ENCODE measurements around the gene AKNA. TPM values are rescaled to one million over a fixed set of nuclear protein-coding genes. Genes with fewer than 3 reads are reported as not detected.

Gene AKNA
- total RNA-seq, 2 donors from 2014 or later: 332 to 469 TPM

DNA sequence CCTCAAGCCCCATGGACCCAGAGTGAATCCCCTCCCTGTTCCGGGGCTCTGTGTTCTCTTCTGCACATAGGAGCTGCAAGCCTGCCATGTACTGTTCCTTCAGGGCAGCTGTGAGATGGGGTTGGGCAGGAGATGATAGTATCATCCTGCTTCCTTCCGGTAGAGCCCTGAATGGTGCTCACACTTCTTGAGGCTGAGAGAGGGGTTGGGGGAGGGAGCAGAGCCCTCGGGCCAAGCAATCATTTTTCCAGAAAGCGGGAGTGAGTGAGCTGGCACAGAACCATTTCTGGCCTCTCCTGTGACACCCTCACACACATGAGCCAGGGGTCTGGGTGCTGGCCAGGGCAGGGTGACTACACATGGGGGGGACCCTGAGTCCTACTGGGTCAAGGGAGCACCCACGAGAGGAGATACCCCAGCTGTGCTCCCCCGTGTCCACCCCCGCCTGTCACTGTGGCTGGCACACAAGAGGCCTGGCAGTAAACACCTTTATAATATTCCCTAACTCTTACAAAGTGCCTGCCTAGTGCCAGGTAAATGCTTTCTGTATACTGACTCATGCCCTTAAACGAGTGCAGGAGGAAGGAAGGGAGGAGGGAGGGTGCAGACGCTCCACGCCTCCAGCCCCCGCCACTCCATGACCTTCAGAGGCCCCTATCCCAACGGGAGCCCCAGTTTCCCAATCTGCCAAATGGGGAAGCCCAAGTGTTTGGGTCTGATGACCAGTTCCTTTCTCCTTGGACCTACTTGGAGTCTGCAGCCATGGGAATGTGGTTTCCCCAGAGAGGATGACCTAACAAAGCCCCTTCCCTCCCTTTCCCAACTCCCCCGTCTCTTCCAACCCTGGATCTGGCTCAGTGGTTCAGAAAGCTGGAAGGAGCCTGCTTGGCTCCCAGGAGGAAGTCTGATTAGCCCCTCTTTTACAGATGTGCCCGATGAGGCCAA is 15.5 kb downstream of the AKNA start:
- H3K27me3 Mint-ChIP-seq: no peaks in the 10 kb centered on the region
- no peaks in the 10 kb centered on the region for H3K9me3 Mint-ChIP-seq
- peaks cover 24% of the 10 kb centered on the region for H3K36me3 Mint-ChIP-seq
- H3K27ac Mint-ChIP-seq: peak overlapping the region; percentile 77 to 82
- peaks cover 66 to 78% of the 10 kb centered on the region in 2 donors for H3K4me1 Mint-ChIP-seq (ENCODE audit: low read depth in 2 of 2)
- H3K4me3 Mint-ChIP-seq: peak overlapping the region; percentile 84
- peak; percentile 48 to 66 for ATAC-seq
- DNase-seq (ENCODE audit: low spot score): no peak

DNA sequence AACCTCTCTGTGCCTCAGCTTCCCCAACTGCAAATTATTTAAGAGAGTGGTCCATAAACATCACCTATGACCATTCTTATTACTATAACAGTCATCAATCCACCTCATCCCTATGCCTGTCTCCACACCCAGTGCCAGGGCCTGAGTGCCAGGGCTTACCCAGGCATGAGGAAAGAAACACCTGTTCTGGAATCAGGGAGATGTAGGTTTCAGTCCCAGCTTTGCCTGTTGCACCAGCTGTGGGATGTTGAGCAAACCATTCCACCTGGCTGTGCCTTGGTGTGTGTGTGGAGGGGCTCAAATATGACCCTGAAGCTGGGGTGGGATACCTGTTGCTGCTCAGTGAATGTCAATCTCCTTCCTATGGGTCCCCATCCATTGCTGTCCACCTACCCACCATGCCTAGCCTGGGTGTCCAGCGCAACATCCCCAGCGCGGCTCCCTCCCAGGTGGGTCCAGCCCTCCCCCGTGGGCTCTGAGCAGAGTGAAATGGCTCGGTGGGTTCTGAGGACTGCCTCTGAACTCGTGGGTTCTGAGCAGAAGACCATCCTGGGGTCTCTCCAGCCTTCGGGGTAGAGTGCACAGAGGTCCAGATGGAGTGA is 16.3 kb downstream of the AKNA start:
- ATAC-seq: no peak
- Mint-ChIP-seq H3K4me1 (ENCODE audit: low read depth in 2 of 2) (peaks cover 66 to 80% of the 10 kb centered on the region in 2 donors), H3K4me3 (peak overlapping the region; percentile 84), H3K36me3 (peaks cover 32% of the 10 kb centered on the region), H3K9me3 (no peaks in the 10 kb centered on the region), H3K27ac (peak overlapping the region; percentile 77 to 82), H3K27me3 (no peaks in the 10 kb centered on the region)
- no peak for DNase-seq (ENCODE audit: low spot score)

DNA sequence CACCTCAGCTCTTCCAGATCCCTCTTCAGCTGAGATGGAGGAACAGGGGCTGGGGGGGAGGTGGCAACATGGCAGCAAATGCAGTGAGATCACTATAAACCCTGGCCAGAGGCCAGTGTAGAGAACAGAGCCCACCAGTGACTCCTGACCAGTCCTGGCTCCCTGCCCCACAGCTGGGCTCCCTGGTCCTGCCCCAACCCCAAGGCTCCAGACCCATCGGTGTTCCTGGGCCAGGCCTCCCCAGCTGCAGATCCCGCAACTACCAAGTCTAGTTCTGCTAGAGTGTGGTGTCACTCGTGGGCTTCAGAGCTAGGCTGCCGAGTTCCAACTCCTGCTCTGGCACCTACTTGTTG is 16.8 kb downstream of the AKNA start:
- Mint-ChIP-seq H3K36me3 (peaks cover 37% of the 10 kb centered on the region), H3K9me3 (no peaks in the 10 kb centered on the region), H3K4me1 (ENCODE audit: low read depth in 2 of 2) (peaks cover 68 to 84% of the 10 kb centered on the region in 2 donors), H3K27ac (peak overlapping the region; percentile 77 to 82), H3K27me3 (no peaks in the 10 kb centered on the region), H3K4me3 (peak overlapping the region; percentile 84)
- DNase-seq (ENCODE audit: low spot score) (no peak), ATAC-seq (no peak)

- H3K27me3 Mint-ChIP-seq: no peaks in the 10 kb centered on the region
- no peak for ATAC-seq
- no peaks in the 10 kb centered on the region for H3K9me3 Mint-ChIP-seq
- no peak for DNase-seq (ENCODE audit: low spot score)
- H3K4me3 Mint-ChIP-seq: peak overlapping the region; percentile 84
- peaks cover 67 to 83% of the 10 kb centered on the region in 2 donors for H3K4me1 Mint-ChIP-seq (ENCODE audit: low read depth in 2 of 2)
- H3K27ac Mint-ChIP-seq: peak overlapping the region; percentile 77 to 82
- peaks cover 34% of the 10 kb centered on the region for H3K36me3 Mint-ChIP-seq
Observed at GRCh38 chr9:114370251-114370967, 17.4 kb downstream of the AKNA start.

DNA sequence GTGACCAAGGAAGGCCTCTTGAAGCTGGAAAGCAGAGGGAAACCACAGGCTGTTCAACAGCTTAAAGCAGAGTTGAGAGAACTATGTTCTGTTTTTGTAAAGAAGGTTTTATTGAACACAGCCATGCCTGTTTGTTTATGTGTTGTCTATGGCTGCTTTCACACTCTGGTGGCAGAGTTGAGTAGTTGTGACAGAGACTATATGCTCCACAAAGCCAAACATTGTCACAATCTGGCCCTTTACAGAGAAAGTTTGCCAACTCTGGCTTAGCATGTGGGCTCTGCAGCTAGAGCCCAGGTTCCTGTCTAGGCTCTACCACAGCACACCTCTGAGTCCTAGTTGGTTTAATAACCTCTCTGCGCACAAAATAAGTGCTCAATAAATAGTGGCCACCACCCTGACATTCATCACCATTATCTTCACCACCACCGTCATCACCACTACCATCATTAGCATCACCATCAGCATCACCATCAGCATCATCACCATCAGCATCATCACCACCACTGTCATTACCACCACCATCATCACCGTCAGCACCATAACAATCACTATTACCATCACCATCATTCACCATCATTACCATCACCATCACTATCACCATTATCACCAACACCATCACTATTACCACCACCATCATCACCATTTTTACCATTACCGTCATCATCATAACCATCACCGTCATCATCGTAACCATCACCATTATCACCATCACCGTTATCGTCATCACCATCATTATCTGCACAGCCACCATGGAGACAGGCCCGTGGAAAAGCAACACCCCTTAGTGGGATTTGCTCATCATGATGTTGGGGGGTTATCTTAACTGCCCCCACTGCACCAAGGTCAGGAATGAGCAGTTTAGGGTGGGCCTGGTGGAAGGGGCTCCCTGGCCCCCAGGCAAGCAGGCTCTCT is 18.3 kb downstream of the AKNA start:
- Mint-ChIP-seq H3K9me3 (no peaks in the 10 kb centered on the region), H3K4me1 (ENCODE audit: low read depth in 2 of 2) (peaks cover 62 to 81% of the 10 kb centered on the region in 2 donors), H3K4me3 (peak overlapping the region; percentile 69), H3K36me3 (peaks cover 30% of the 10 kb centered on the region), H3K27me3 (no peaks in the 10 kb centered on the region), H3K27ac (peak overlapping the region; percentile 77 to 82)
- ATAC-seq: peak in 1 of 2 donors; percentile 3
- no peak for DNase-seq (ENCODE audit: low spot score)

DNA sequence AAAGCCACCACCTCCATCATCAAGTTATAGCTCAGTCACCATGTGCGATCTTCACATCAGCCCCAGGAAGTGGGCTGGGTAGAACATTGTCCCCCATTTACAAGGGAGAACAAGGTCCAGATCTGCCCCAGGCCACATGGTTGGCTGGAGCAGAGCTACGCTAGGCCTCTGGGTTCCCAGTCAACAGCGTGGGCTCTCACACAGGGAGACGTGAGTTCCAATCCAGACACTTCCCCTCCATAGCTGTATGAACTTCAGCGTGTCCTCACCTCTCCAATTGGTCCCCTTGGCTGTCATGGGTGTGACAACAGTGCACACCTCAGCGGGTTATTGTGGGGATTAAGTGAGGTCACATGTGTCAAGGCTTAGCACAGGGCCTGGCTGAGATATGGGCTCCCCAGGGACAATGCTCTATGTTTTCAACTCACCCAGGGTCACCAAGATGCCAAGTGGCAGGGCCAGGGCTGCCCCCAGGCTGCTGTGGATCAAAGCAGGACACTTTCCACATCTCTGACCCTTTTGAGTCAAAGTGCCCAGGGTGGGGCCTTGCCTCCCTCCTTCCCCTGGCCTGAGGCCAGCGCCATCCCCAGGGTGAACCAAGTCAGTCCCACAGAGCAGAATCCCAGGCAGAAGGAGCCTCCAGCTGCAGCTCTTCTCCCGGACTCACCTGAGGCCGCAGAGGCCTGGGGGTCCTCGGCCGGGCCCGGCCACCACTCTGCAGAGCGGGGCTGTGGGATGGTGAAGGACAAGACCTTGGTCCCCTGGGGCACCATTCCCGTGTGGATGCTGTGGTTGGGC is 19.8 kb downstream of the AKNA start:
- DNase-seq (ENCODE audit: low spot score): no peak
- no peaks in the 10 kb centered on the region for H3K27me3 Mint-ChIP-seq

GRCh38 chr9:114367366-114367765 is 20.4 kb downstream of the AKNA start:
- H3K4me3 Mint-ChIP-seq: peak overlapping the region; percentile 85
- peaks cover 37% of the 10 kb centered on the region for H3K36me3 Mint-ChIP-seq
- peak overlapping the region; percentile 77 to 82 for H3K27ac Mint-ChIP-seq
- DNase-seq (ENCODE audit: low spot score) (no peak), ATAC-seq (no peak)
- no peaks in the 10 kb centered on the region for H3K27me3 Mint-ChIP-seq
- peaks cover 66 to 80% of the 10 kb centered on the region in 2 donors for H3K4me1 Mint-ChIP-seq (ENCODE audit: low read depth in 2 of 2)
- H3K9me3 Mint-ChIP-seq: no peaks in the 10 kb centered on the region

More for the DNA sequence above, 19.8 kb downstream of the AKNA start:
- peaks cover 37% of the 10 kb centered on the region for H3K36me3 Mint-ChIP-seq
- peak overlapping the region; percentile 77 to 82 for H3K27ac Mint-ChIP-seq
- H3K4me3 Mint-ChIP-seq: peak overlapping the region; percentile 85
- H3K9me3 Mint-ChIP-seq: no peaks in the 10 kb centered on the region
- peak in 1 of 2 donors; percentile 45 for ATAC-seq
- H3K4me1 Mint-ChIP-seq (ENCODE audit: low read depth in 2 of 2): peaks cover 65 to 83% of the 10 kb centered on the region in 2 donors

DNA sequence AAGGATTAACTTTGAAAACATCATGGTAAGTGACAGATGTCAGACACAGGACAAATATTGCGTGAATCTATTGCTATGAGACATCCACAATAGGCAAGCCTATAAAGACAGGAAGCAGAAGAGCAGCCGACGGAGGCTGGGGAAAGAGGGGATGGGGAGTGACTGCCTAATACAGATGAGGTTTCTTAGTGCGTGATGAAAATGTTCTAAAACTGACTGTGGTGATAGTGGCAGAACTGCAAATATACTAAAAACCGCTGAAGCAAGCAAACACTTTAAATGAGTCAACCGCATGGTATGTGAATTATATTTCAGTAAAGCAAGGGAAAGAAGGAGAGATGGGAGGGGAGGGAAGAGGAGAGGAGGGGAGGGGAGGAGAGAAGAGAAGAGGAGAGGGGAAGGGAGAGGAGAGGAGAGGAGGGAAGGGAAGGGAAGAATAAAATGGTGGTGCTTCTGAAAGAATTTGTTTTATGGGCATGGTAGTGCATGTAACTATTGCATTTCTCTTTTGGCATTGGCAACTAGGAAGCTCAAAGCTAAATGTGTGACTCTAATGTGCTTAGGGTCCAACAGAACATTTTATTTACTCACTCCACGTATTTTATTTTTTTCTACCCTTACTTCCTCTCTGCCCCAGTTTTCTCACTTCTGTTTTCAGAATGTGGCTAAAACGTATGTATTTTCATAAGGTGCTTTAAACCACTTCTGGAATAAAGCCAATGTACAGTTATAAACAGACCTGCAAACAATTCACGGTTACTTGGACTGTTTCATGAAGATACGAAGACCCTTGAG is 21.3 kb downstream of the AKNA start:
- Mint-ChIP-seq H3K27ac (peak overlapping the region; percentile 77 to 82), H3K27me3 (no peaks in the 10 kb centered on the region), H3K36me3 (peaks cover 37% of the 10 kb centered on the region), H3K4me1 (ENCODE audit: low read depth in 2 of 2) (peaks cover 61 to 72% of the 10 kb centered on the region in 2 donors), H3K9me3 (no peaks in the 10 kb centered on the region), H3K4me3 (peak overlapping the region; percentile 85)
- DNase-seq (ENCODE audit: low spot score) (peak; percentile 78), ATAC-seq (peak; percentile 76 to 79)

DNA sequence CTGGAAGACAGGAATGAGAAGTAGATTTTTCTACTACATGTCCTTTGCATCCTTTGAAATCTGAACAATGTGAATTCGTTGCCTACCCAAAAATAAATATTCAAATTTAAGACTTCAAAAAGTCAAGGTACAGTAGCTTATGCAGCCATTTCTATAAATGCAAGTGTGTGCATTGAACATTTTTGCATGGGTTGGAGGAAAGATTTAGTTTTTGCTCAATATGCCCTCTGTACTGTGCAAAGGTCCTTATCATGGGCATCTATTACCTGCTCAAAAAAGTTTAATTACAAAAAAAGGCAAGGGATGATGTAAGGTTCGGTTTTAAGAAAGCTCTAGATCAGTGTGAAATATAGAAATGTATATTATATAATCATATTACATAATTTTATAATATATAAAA is 22.6 kb downstream of the AKNA start:
- peaks cover 70 to 78% of the 10 kb centered on the region in 2 donors for H3K4me1 Mint-ChIP-seq (ENCODE audit: low read depth in 2 of 2)
- no peaks in the 10 kb centered on the region for H3K9me3 Mint-ChIP-seq
- no peak for DNase-seq (ENCODE audit: low spot score)
- H3K27me3 Mint-ChIP-seq: no peaks in the 10 kb centered on the region
- peak overlapping the region; percentile 82 to 97 for H3K27ac Mint-ChIP-seq
- peaks cover 51% of the 10 kb centered on the region for H3K36me3 Mint-ChIP-seq
- no peak overlapping the region for H3K4me3 Mint-ChIP-seq
- ATAC-seq: no peak

- peaks cover 71% of the 10 kb centered on the region in 2 donors for H3K4me1 Mint-ChIP-seq (ENCODE audit: low read depth in 2 of 2)
- peak overlapping the region; percentile 82 to 97 for H3K27ac Mint-ChIP-seq
- ATAC-seq (peak; percentile 62 to 78), DNase-seq (ENCODE audit: low spot score) (no peak)
- H3K4me3 Mint-ChIP-seq: peak overlapping the region; percentile 78
- no peaks in the 10 kb centered on the region for H3K27me3 Mint-ChIP-seq
- no peaks in the 10 kb centered on the region for H3K9me3 Mint-ChIP-seq
- peaks cover 47% of the 10 kb centered on the region for H3K36me3 Mint-ChIP-seq
Observed at GRCh38 chr9:114364134-114365041, 23.4 kb downstream of the AKNA start.

GRCh38 chr9:114363424-114363823 is 24.4 kb downstream of the AKNA start:
- Mint-ChIP-seq H3K27me3 (no peaks in the 10 kb centered on the region), H3K36me3 (peaks cover 47% of the 10 kb centered on the region), H3K9me3 (no peaks in the 10 kb centered on the region), H3K4me1 (ENCODE audit: low read depth in 2 of 2) (peaks cover 69% of the 10 kb centered on the region in 2 donors), H3K27ac (peak overlapping the region; percentile 82 to 97), H3K4me3 (peak overlapping the region; percentile 78)
- ATAC-seq (peak in 1 of 2 donors; percentile 43), DNase-seq (ENCODE audit: low spot score) (no peak)
